HEK293 (cell line): ENCODE measurements around the gene PDAP1.
A peak's percentile ranks its signal among the peaks of the same experiment; 100 is the strongest.

Experiments used
- CTCF ChIA-PET: fragments of 350-600 bp; formaldehyde crosslinking; extraction: SDS; loops from one replicate; lab custom pipeline; 2021; ENCODE audit warnings: antibody characterized with exemption; lab: Yijun Ruan, JAX
- POLR2A ChIA-PET: fragments of 300-600 bp; formaldehyde crosslinking; extraction: SDS; loops from one replicate; lab custom pipeline; 2020; ENCODE audit warnings: antibody characterized with exemption, inconsistent platforms; lab: Yijun Ruan, JAX
- H3K27ac ChIP-seq: fragments of 200-500 bp; sonication (Bioruptor generic); 2 replicates; pipeline ENCODE4 v1.5.1; 2014; ENCODE audit warnings: low read depth, low read length, control low read depth, inconsistent platforms; ENCODE audit errors: extremely low read depth
- H3K36me3 ChIP-seq, 2 experiments: fragments of 200-500 bp in 1 of 2; sonication (Bioruptor generic) in 1 of 2; 1 replicate in 1 of 2; 2 replicates in 1 of 2; pipeline ENCODE4 v1.5.1; 2014 to 2017; ENCODE audit warnings: inconsistent platforms in 2 of 2, low read length in 2 of 2; ENCODE audit not compliant: control insufficient read depth in 2 of 2, insufficient read depth in 1 of 2
- H3K4me1 ChIP-seq: fragments of 200-500 bp; sonication (Bioruptor generic); 2 replicates; pipeline ENCODE4 v1.5.1; 2014; ENCODE audit warnings: mild to moderate bottlenecking, low read length, inconsistent platforms; ENCODE audit not compliant: control insufficient read depth, insufficient read depth
- H3K4me3 ChIP-seq: 2 replicates; pipeline ENCODE4 v1.5.1; 2011; ENCODE audit warnings: low read depth, mild to moderate bottlenecking, control low read depth, low read length, moderate library complexity
- H3K9me3 ChIP-seq: fragments of 200-500 bp; sonication (Bioruptor generic); 2 replicates; pipeline ENCODE4 v1.5.1; 2014; ENCODE audit warnings: low read depth, low read length, inconsistent platforms; ENCODE audit not compliant: control insufficient read depth, insufficient read depth
- FEZF1 ChIP-seq: fragments of 450-650 bp; formaldehyde crosslinking; IDR thresholded peaks from 2 replicates; pipeline ENCODE4 v1.5.1; 2016; ENCODE audit warnings: missing biosample characterization, missing genetic modification characterization
- HOXC10 ChIP-seq: sonication (generic); formaldehyde crosslinking; IDR thresholded peaks from 2 replicates; pipeline ENCODE4 v1.8.1; 2023; ENCODE audit warnings: mild to moderate bottlenecking, missing genetic modification reagents
- HOXD13 ChIP-seq: sonication (generic); formaldehyde crosslinking; IDR thresholded peaks from 2 replicates; pipeline ENCODE4 v1.8.0; 2022; ENCODE audit warnings: missing genetic modification reagents, borderline replicate concordance
- KLF7 ChIP-seq: fragments of 450-650 bp; formaldehyde crosslinking; IDR thresholded peaks from 2 replicates; pipeline ENCODE4 v1.5.1; 2016; ENCODE audit warnings: missing biosample characterization, missing genetic modification characterization, borderline replicate concordance
- PRDM2 ChIP-seq: fragments of 450-650 bp; formaldehyde crosslinking; IDR thresholded peaks from 2 replicates; pipeline ENCODE4 v1.5.1; 2016; ENCODE audit warnings: missing biosample characterization, missing genetic modification characterization, borderline replicate concordance
- RBAK ChIP-seq: fragments of 450-650 bp; formaldehyde crosslinking; IDR thresholded peaks from 2 replicates; pipeline ENCODE4 v1.5.1; 2016; ENCODE audit warnings: missing biosample characterization, missing genetic modification characterization
- REPIN1 ChIP-seq: fragments of 450-650 bp; formaldehyde crosslinking; IDR thresholded peaks from 2 replicates; pipeline ENCODE4 v1.5.1; 2017; ENCODE audit warnings: missing biosample characterization, missing genetic modification characterization, low read depth
- SCRT1 ChIP-seq: fragments of 450-650 bp; formaldehyde crosslinking; IDR thresholded peaks from 2 replicates; pipeline ENCODE4 v1.5.1; 2016; ENCODE audit warnings: missing biosample characterization, missing genetic modification characterization, borderline replicate concordance
- SETDB1 ChIP-seq: IDR thresholded peaks from one replicate; pipeline ENCODE4 v1.6.1; 2017; ENCODE audit warnings: mild to moderate bottlenecking, low read length, moderate library complexity, mixed read lengths; ENCODE audit not compliant: insufficient read length
- SP7 ChIP-seq: fragments of 450-650 bp; formaldehyde crosslinking; IDR thresholded peaks from 2 replicates; pipeline ENCODE4 v1.5.1; 2016; ENCODE audit warnings: missing biosample characterization, missing genetic modification characterization
- YY2 ChIP-seq: fragments of 450-650 bp; formaldehyde crosslinking; IDR thresholded peaks from 2 replicates; pipeline ENCODE4 v1.5.1; 2016; ENCODE audit warnings: missing biosample characterization, missing genetic modification characterization
- ZBTB10 ChIP-seq: fragments of 450-650 bp; formaldehyde crosslinking; IDR thresholded peaks from 2 replicates; pipeline ENCODE4 v1.5.1; 2016; ENCODE audit warnings: missing biosample characterization, missing genetic modification characterization
- ZEB2 ChIP-seq: fragments of 450-650 bp; formaldehyde crosslinking; IDR thresholded peaks from 2 replicates; pipeline ENCODE4 v1.5.1; 2016; ENCODE audit warnings: missing biosample characterization, missing genetic modification characterization
- ZNF114 ChIP-seq: fragments of 450-650 bp; formaldehyde crosslinking; IDR thresholded peaks from 2 replicates; pipeline ENCODE4 v1.5.0; 2017; ENCODE audit warnings: missing biosample characterization, missing genetic modification characterization
- ZNF16 ChIP-seq: fragments of 450-650 bp; formaldehyde crosslinking; IDR thresholded peaks from 2 replicates; pipeline ENCODE4 v1.5.1; 2016; ENCODE audit warnings: low read depth, missing biosample characterization, missing genetic modification characterization
- ZNF19 ChIP-seq: fragments of 450-650 bp; formaldehyde crosslinking; IDR thresholded peaks from 2 replicates; pipeline ENCODE4; 2016; ENCODE audit warnings: missing biosample characterization, missing genetic modification characterization, low read depth
- ZNF2 ChIP-seq: fragments of 450-650 bp; formaldehyde crosslinking; IDR thresholded peaks from 2 replicates; pipeline ENCODE4 v1.5.1; 2016; ENCODE audit warnings: missing biosample characterization, missing genetic modification characterization
- ZNF223 ChIP-seq: fragments of 450-650 bp; formaldehyde crosslinking; IDR thresholded peaks from 2 replicates; pipeline ENCODE4 v1.5.1; 2016; ENCODE audit warnings: missing biosample characterization, missing genetic modification characterization
- ZNF26 ChIP-seq: fragments of 450-650 bp; formaldehyde crosslinking; IDR thresholded peaks from 2 replicates; pipeline ENCODE4 v1.5.1; 2016; ENCODE audit warnings: missing biosample characterization, missing genetic modification characterization
- ZNF391 ChIP-seq: fragments of 450-650 bp; formaldehyde crosslinking; IDR thresholded peaks from 2 replicates; pipeline ENCODE4 v1.5.1; 2016; ENCODE audit warnings: low read depth, missing biosample characterization, missing genetic modification characterization, borderline replicate concordance
- ZNF433 ChIP-seq: fragments of 450-650 bp; formaldehyde crosslinking; IDR thresholded peaks from 2 replicates; pipeline ENCODE4 v1.5.1; 2016; ENCODE audit warnings: missing biosample characterization, missing genetic modification characterization, low read depth
- ZNF558 ChIP-seq: fragments of 450-650 bp; formaldehyde crosslinking; IDR thresholded peaks from 2 replicates; pipeline ENCODE4 v1.5.1; 2016; ENCODE audit warnings: missing biosample characterization, missing genetic modification characterization
- ZNF596 ChIP-seq: fragments of 450-650 bp; IDR thresholded peaks from 2 replicates; pipeline ENCODE4 v1.5.0; 2018; ENCODE audit warnings: missing biosample characterization, mild to moderate bottlenecking, missing genetic modification characterization, moderate library complexity
- ZNF670 ChIP-seq: fragments of 450-650 bp; formaldehyde crosslinking; IDR thresholded peaks from 2 replicates; pipeline ENCODE4 v1.5.1; 2016; ENCODE audit warnings: missing biosample characterization, missing genetic modification characterization, low read depth
- ZNF768 ChIP-seq: fragments of 450-650 bp; formaldehyde crosslinking; IDR thresholded peaks from 2 replicates; pipeline ENCODE4 v1.5.1; 2018; ENCODE audit warnings: missing biosample characterization, mild to moderate bottlenecking, missing genetic modification characterization

The PDAP1 gene

GRCh38 chr7:99438573-99439480, 30.4 kb upstream of the PDAP1 start, which contains the start of the genes CPSF4 and PTCD1 (continued):
- TF ChIP-seq ZNF433 (tag by site-specific recombination): no peak
- no peak for TF ChIP-seq ZNF558 (tag by site-specific recombination)
- peak; percentile 67; the same call in 1 of the 2 replicates for TF ChIP-seq SP7 (tag by site-specific recombination)
- TF ChIP-seq RBAK (tag by site-specific recombination): no peak
- TF ChIP-seq ZBTB10 (tag by site-specific recombination): no peak; the same call in 1 of the 2 replicates
- no peak for TF ChIP-seq ZNF16 (tag by site-specific recombination)
- TF ChIP-seq HOXD13: no peak
- TF ChIP-seq YY2 (tag by site-specific recombination): peak; percentile 48; the same call in 1 of the 2 replicates
- peak; percentile 42; the same call in 1 of the 2 replicates for TF ChIP-seq ZEB2 (tag by site-specific recombination)
- no peak; the same call in 1 of the 2 replicates for TF ChIP-seq ZNF2 (tag by site-specific recombination)
- no peak for TF ChIP-seq SCRT1 (tag by site-specific recombination)
- no peak for TF ChIP-seq ZNF26 (tag by site-specific recombination)
- TF ChIP-seq ZNF223 (tag by site-specific recombination): no peak; the same call in 1 of the 2 replicates
- no peak for TF ChIP-seq ZNF670 (tag by site-specific recombination)

GRCh38 chr7:99437946-99438572, 29.7 kb upstream of the PDAP1 start:
- H3K4me3 ChIP-seq: peak overlapping the region; percentile 91
- TF ChIP-seq RBAK (tag by site-specific recombination) (no peak), FEZF1 (tag by site-specific recombination) (no peak), ZNF16 (tag by site-specific recombination) (no peak), ZNF596 (no peak), HOXC10 (no peak), REPIN1 (tag by site-specific recombination) (0 out of 2 replicates have a peak, but pooled peaks have one; percentile 30), ZNF391 (tag by site-specific recombination) (no peak), KLF7 (tag by site-specific recombination) (no peak), ZNF114 (tag by site-specific recombination) (no peak), SETDB1 (no peak), ZNF19 (tag by site-specific recombination) (no peak), PRDM2 (tag by site-specific recombination) (no peak), ZNF768 (tag by site-specific recombination) (no peak), ZNF558 (tag by site-specific recombination) (no peak)

More at GRCh38 chr7:99437946-99438572, 29.7 kb upstream of the PDAP1 start:
- CTCF ChIA-PET: no interaction called here
- no peaks in the 10 kb centered on the region for H3K9me3 ChIP-seq
- H3K36me3 ChIP-seq: peaks cover 41 to 44% of the 10 kb centered on the region in 2 experiments
- POLR2A ChIA-PET: interaction anchor here (0.6 to 2.4 kb wide), 12 partner anchors 8 to 179 kb away, joined by 3 to 20 read pairs (median 5); partner anchors contain the start of genes BUD31, PDAP1, ZKSCAN5 and ZNF394
- peak overlapping the region; percentile 91; the same call in 1 of the 2 replicates for H3K27ac ChIP-seq
- H3K4me1 ChIP-seq: peaks cover 9% of the 10 kb centered on the region
